Thyroid gland (tissue), 4 donors: ENCODE data around the gene MUC20.
"Not testable (repeated sequence)": the region's sequence is repeated elsewhere in the genome, so short reads cannot be mapped to it uniquely, and the experiment has no call there.

Experiments used
- CTCF ChIP-seq, 6 experiments: fragments of 200-600 bp in 3 of 6; fragments of 450-650 bp in 3 of 6; sonication (generic) in 3 of 6; IDR thresholded peaks; one replicate each; pipeline ENCODE4 v1.5.1; 2016 to 2019; ENCODE audit warnings: antibody characterized with exemption in 6 of 6, mild to moderate bottlenecking in 2 of 6, inconsistent platforms in 1 of 6, moderate library complexity in 1 of 6
- POLR2A ChIP-seq, 2 donors: fragments of 450-650 bp; IDR thresholded peaks; one replicate each; pipeline ENCODE4 v1.6.1; 2017; ENCODE audit warnings: antibody characterized with exemption in 2 of 2, mild to moderate bottlenecking in 2 of 2, moderate library complexity in 1 of 2

DNA sequence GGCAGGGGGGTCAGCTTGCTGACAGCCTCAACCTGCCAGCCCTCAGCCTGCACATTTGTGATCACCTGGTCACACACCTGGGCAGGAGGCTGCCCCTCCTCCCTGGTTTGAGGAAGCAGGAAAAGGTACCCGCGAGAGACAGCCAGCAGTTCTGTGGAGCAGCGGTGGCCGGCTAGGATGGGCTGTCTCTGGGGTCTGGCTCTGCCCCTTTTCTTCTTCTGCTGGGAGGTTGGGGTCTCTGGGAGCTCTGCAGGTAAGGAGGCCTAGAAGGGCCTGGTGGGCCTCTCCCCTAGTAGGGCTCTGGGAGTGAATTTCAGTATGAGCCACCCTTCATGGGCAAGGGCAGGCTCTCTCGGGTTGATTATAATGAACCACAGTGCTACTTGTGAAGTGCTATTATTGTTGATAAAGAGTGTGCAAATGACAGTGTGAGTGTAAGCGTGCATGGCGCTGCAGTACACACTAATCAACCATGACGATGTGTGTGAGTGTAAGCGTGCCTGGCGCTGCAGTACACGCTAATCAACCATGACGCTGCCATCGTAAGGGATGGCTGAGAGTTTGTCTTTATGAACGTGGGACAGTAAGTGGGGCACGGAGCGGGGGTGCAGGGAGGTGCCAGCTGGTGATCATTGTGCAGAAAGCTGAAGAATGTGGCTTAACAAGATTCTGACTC, at the start of gene MUC20:
- peak in 1 of 2 donors; percentile 32 for TF ChIP-seq POLR2A (IDR thresholded peaks at IDR 0.05)
- not testable (repeated sequence) for TF ChIP-seq CTCF (IDR thresholded peaks at IDR 0.05)
